Neural progenitor cell (in vitro differentiated cells): Measurements from ENCODE around the gene TRANK1. TPM values are rescaled to one million over a fixed set of nuclear protein-coding genes. Genes with fewer than 3 reads are reported as not detected.

Experiments used
- DNase-seq: peaks from one replicate; pipeline ENCODE4 v3.0.0-alpha.2; 2016; ENCODE audit warnings: low spot score
- H2AFZ ChIP-seq: fragments of 200-600 bp; sonication (generic); replicated peaks from 2 replicates; pipeline ENCODE4 v1.6.1; 2016; ENCODE audit warnings: antibody characterized with exemption
- H3F3A ChIP-seq: fragments of 200-600 bp; sonication (generic); 2 replicates; pipeline ENCODE4 v1.6.1; 2016; ENCODE audit warnings: antibody characterized with exemption, low read depth
- H3K27ac ChIP-seq: fragments of 200-600 bp; sonication (generic); 2 replicates; pipeline ENCODE4 v1.5.1; 2016; ENCODE audit warnings: mild to moderate bottlenecking
- H3K27me3 ChIP-seq: fragments of 200-600 bp; sonication (generic); 2 replicates; pipeline ENCODE4 v1.6.1; 2016; ENCODE audit warnings: mild to moderate bottlenecking, moderate library complexity
- H3K36me3 ChIP-seq: fragments of 200-600 bp; sonication (generic); 2 replicates; pipeline ENCODE4 v1.5.1; 2016
- H3K4me1 ChIP-seq: fragments of 200-600 bp; sonication (generic); 2 replicates; pipeline ENCODE4 v1.6.1; 2016; ENCODE audit warnings: mixed run types
- H3K4me2 ChIP-seq: fragments of 200-600 bp; sonication (generic); 2 replicates; pipeline ENCODE4 v1.6.1; 2016
- H3K4me3 ChIP-seq: fragments of 200-600 bp; sonication (generic); 2 replicates; pipeline ENCODE4 v1.5.1; 2016
- H3K79me2 ChIP-seq: fragments of 200-600 bp; sonication (generic); 2 replicates; pipeline ENCODE4 v1.6.1; 2016; ENCODE audit warnings: low read depth
- H3K9ac ChIP-seq: fragments of 200-600 bp; sonication (generic); 2 replicates; pipeline ENCODE4 v1.6.1; 2016
- H3K9me3 ChIP-seq: fragments of 200-600 bp; sonication (generic); 2 replicates; pipeline ENCODE4 v1.5.1; 2016; ENCODE audit warnings: low read depth
- H4K20me1 ChIP-seq: fragments of 200-600 bp; sonication (generic); 2 replicates; pipeline ENCODE4 v1.6.1; 2016; ENCODE audit warnings: low read depth
- H3K27ac Mint-ChIP-seq: 3 replicates; pipeline ENCODE4 v1.8.0; 2021; ENCODE audit warnings: mixed read lengths
- H3K27me3 Mint-ChIP-seq: 2 replicates; pipeline ENCODE4 v1.8.0; 2022; ENCODE audit warnings: low read depth, mild to moderate bottlenecking, inconsistent platforms, moderate library complexity, mixed read lengths; ENCODE audit not compliant: insufficient read depth
- H3K36me3 Mint-ChIP-seq: 3 replicates; pipeline ENCODE4 v1.8.0; 2021; ENCODE audit warnings: mixed read lengths
- H3K4me1 Mint-ChIP-seq: 3 replicates; pipeline ENCODE4 v1.8.0; 2021; ENCODE audit warnings: mixed read lengths
- H3K4me3 Mint-ChIP-seq: 3 replicates; pipeline ENCODE4 v1.8.0; 2021; ENCODE audit warnings: mild to moderate bottlenecking, moderate library complexity, mixed read lengths
- H3K9me3 Mint-ChIP-seq: 3 replicates; pipeline ENCODE4 v1.8.0; 2020; ENCODE audit warnings: mixed read lengths
- CTCF ChIP-seq: fragments of 200-600 bp; sonication (generic); IDR thresholded peaks from 2 replicates; pipeline ENCODE4 v1.5.1; 2017; ENCODE audit warnings: antibody characterized with exemption, mild to moderate bottlenecking
- EZH2 ChIP-seq: fragments of 200-600 bp; sonication (generic); IDR thresholded peaks from 2 replicates; pipeline ENCODE4 v1.6.1; 2017; ENCODE audit warnings: antibody characterized with exemption, mild to moderate bottlenecking, moderate library complexity
- EZH2phosphoT487 ChIP-seq: fragments of 200-600 bp; sonication (generic); IDR thresholded peaks from 2 replicates; pipeline ENCODE4 v1.6.1; 2017; ENCODE audit warnings: antibody characterized with exemption
- total RNA-seq: library from RNA; depleted of rRNA; stranded (reverse); fragments of >200 nt; gene quantifications from 2 replicates; pipeline ENCODE4 v1.2.3, GENCODE V29; 2015; ENCODE audit warnings: low replicate concordance

TRANK1 gene
- total RNA-seq, 1 donor from 2014 or later: 10.5 TPM

- H3K4me3 Mint-ChIP-seq: peak overlapping the region; percentile 60
- Histone ChIP-seq H3K4me1 (peaks cover 24% of the 10 kb centered on the region), H4K20me1 (no peaks in the 10 kb centered on the region), H2AFZ (peak overlapping the region; percentile 76), H3K4me3 (no peak overlapping the region), H3K9me3 (no peaks in the 10 kb centered on the region), H3K9ac (no peak overlapping the region), H3K36me3 (no peaks in the 10 kb centered on the region), H3K4me2 (peak overlapping the region; percentile 58), H3F3A (no peaks in the 10 kb centered on the region), H3K79me2 (no peaks in the 10 kb centered on the region), H3K27ac (no peak overlapping the region), H3K27me3 (no peaks in the 10 kb centered on the region)
- peaks cover 21% of the 10 kb centered on the region for H3K4me1 Mint-ChIP-seq
- no peak for DNase-seq
- TF ChIP-seq EZH2phosphoT487 (no peak), EZH2 (no peak), CTCF (no peak)
- H3K27ac Mint-ChIP-seq: peak overlapping the region; percentile 92
- peaks cover 2% of the 10 kb centered on the region for H3K27me3 Mint-ChIP-seq
- no peaks in the 10 kb centered on the region for H3K9me3 Mint-ChIP-seq
- H3K36me3 Mint-ChIP-seq: no peaks in the 10 kb centered on the region
These were observed 24.2 kb upstream of the TRANK1 start for GRCh38 chr3:36969085-36969484.

GRCh38 chr3:36965440-36965839 lies 20.6 kb upstream of the TRANK1 start:
- H3K36me3 ChIP-seq: no peaks in the 10 kb centered on the region
- no peaks in the 10 kb centered on the region for H3F3A ChIP-seq
- Mint-ChIP-seq H3K9me3 (no peaks in the 10 kb centered on the region), H3K27me3 (peaks cover 4% of the 10 kb centered on the region), H3K4me1 (peaks cover 15% of the 10 kb centered on the region), H3K4me3 (no peak overlapping the region), H3K36me3 (no peaks in the 10 kb centered on the region), H3K27ac (no peak overlapping the region)
- H3K4me3 ChIP-seq: no peak overlapping the region
- H3K4me2 ChIP-seq: no peak overlapping the region
- TF ChIP-seq EZH2: no peak
- no peak for TF ChIP-seq CTCF
- no peak for TF ChIP-seq EZH2phosphoT487
- no peak overlapping the region for H3K9ac ChIP-seq
- H3K9me3 ChIP-seq: no peaks in the 10 kb centered on the region
- H3K79me2 ChIP-seq: no peaks in the 10 kb centered on the region
- no peaks in the 10 kb centered on the region for H4K20me1 ChIP-seq
- no peaks in the 10 kb centered on the region for H3K27me3 ChIP-seq
- H3K27ac ChIP-seq: no peak overlapping the region
- peaks cover 17% of the 10 kb centered on the region for H3K4me1 ChIP-seq
- no peak overlapping the region for H2AFZ ChIP-seq
- DNase-seq: no peak

DNA sequence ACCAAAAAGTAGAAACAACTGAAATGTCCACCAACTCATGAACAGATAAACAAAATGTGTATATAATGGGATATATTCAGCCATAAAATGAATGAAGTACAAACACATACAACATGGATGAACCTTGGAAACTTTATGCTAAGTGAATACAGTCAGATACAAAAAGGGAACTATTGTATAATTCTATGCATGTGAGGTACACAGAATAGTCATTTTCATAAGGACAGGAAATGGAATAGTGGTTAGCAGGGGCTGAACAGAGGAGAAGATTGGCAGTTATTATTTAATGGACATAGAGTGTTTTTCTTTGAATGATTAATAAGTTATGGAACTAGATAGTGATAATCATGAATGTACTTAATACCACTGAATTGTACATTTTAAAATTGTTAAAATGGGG lies 20.0 kb upstream of the TRANK1 start:
- H3K36me3 Mint-ChIP-seq: no peaks in the 10 kb centered on the region
- no peaks in the 10 kb centered on the region for H3K27me3 ChIP-seq
- no peak for TF ChIP-seq EZH2
- TF ChIP-seq EZH2phosphoT487: no peak
- TF ChIP-seq CTCF: no peak
- H3K9me3 Mint-ChIP-seq: no peaks in the 10 kb centered on the region
- H3K9me3 ChIP-seq: no peaks in the 10 kb centered on the region
- H3K4me3 ChIP-seq: no peak overlapping the region
- peaks cover 11% of the 10 kb centered on the region for H3K4me1 ChIP-seq
- peaks cover 13% of the 10 kb centered on the region for H3K4me1 Mint-ChIP-seq
- no peaks in the 10 kb centered on the region for H3K36me3 ChIP-seq
- H3K9ac ChIP-seq: no peak overlapping the region
- no peaks in the 10 kb centered on the region for H3F3A ChIP-seq
- H3K4me3 Mint-ChIP-seq: no peak overlapping the region
- H3K27me3 Mint-ChIP-seq: peaks cover 2% of the 10 kb centered on the region
- H3K27ac Mint-ChIP-seq: no peak overlapping the region
- H3K79me2 ChIP-seq: no peaks in the 10 kb centered on the region
- no peak overlapping the region for H3K27ac ChIP-seq
- no peak for DNase-seq
- H2AFZ ChIP-seq: no peak overlapping the region
- no peaks in the 10 kb centered on the region for H4K20me1 ChIP-seq
- H3K4me2 ChIP-seq: no peak overlapping the region
